ENCODE data around the gene TAF1L.

DNA sequence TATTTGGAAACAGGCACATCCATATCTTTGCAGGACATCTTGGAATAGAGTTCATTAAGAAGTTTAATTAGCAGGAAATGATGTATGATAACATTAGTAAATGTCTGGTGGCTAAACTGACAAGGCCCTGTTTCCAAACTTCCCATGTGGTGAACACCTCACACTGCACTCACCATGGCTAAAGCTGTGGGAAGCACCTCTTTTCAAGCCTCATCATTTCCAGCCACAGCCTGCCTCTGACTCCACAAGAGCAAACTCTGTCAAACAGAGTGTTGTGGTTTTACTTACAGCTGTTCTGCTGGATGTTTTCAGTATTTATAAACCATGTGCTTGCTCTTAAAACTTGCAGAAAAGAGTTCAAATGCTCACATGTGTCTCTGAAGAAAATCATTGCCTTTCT lies 47.6 kb downstream of the TAF1L start:
- TF ChIP-seq GATA2 (IDR thresholded peaks at IDR 0.05; ENCODE audit: low read depth, low read length) (no peak), GATA3 (IDR thresholded peaks at IDR 0.05; ENCODE audit: low read depth, low read length) (no peak)

Data from SH-SY5Y (cell line).